GM12892 (cell line): ENCODE data around the gene ENAH.
"Not testable (repeated sequence)": the region's sequence is repeated elsewhere in the genome, so short reads cannot be mapped to it uniquely, and the experiment has no call there.

ENCODE experiments used
- DNase-seq: peaks from one replicate; pipeline ENCODE4 v3.0.0; 2011; ENCODE audit not compliant: insufficient read length
- FAIRE-seq: peaks from 2 replicates; lab custom pipeline; 2011; peaks lifted over from hg19 to GRCh38; lab: Jason Lieb, UNC
- POLR2A ChIP-seq: IDR thresholded peaks from 2 replicates; pipeline ENCODE4 v1.6.1; 2011; ENCODE audit warnings: low read depth, low read length, control low read depth
- POLR2AphosphoS5 ChIP-seq: IDR thresholded peaks from 2 replicates; pipeline ENCODE4 v1.6.1; 2011; ENCODE audit warnings: low read depth, low read length, control low read depth
- TAF1 ChIP-seq: IDR thresholded peaks from 2 replicates; pipeline ENCODE4 v1.6.1; 2011; ENCODE audit warnings: low read depth, mild to moderate bottlenecking, control low read depth, low read length, borderline replicate concordance

Gene ENAH

DNA sequence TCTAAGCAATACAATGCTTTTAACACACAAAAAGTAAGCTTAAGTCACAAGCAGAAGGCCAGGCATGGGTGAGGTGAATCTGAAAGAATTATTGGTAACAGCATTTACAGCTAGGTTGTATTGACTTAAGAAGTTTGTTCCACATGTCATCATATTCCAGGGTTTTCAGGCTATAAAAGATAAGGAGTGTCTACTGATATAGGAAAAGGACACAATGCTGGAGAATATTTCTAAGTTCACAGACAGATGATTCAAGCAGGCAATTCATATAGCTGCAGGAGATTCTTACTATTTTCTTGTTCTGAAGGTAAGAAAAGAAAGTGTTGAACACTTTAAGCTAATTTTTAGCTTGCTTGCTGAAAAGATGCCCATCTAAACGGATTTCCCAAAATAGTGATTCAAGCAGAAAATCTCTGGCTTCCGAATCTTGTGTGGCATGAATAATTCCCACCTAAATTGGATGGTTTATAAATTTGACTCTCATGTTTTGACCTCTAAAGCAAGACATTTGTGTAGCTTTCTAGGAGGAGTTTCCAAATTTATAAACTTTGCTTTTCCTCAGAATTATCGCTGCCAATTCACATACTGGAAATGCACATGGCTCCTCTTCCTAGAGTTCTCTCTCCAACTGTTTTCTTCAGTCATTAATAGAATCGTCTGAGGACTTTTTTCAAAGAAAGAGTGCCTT is 129.5 kb downstream of the ENAH start:
- FAIRE-seq (no peak), DNase-seq (no peak)
- TF ChIP-seq POLR2A (no peak), POLR2AphosphoS5 (no peak), TAF1 (no peak)

DNA sequence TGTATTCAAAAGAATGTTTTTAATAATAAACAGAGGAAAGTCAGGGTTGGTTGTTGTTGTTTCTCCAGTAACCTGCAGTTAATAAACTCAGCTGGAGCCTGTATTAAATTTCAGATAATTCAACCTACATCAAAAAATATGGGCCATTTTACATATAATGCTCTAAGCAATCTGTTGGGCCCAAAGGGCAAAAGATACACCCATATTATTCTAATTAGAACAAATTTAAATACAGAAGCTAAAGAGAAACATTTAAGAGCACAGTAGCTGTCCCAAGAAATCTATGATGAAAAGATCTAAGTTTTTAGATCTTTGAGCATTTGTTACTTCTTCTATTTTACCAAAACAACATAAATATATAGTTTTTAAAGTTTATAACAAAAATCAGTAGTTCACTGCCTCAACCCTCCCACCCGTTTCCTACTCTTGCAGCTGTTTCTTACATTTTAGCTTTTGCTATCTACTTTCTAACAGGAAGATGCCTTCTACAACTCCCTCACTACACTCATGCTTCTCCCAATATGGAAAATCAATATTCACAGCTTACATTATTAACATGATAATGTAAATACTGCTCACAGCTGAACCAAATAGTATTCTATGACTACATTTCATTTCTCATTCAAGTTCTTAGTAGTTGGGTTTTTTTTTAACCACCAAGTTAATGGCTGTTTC is 130.2 kb downstream of the ENAH start:
- FAIRE-seq (no peak), DNase-seq (no peak)
- no peak for TF ChIP-seq TAF1
- TF ChIP-seq POLR2AphosphoS5, result no peak

DNA sequence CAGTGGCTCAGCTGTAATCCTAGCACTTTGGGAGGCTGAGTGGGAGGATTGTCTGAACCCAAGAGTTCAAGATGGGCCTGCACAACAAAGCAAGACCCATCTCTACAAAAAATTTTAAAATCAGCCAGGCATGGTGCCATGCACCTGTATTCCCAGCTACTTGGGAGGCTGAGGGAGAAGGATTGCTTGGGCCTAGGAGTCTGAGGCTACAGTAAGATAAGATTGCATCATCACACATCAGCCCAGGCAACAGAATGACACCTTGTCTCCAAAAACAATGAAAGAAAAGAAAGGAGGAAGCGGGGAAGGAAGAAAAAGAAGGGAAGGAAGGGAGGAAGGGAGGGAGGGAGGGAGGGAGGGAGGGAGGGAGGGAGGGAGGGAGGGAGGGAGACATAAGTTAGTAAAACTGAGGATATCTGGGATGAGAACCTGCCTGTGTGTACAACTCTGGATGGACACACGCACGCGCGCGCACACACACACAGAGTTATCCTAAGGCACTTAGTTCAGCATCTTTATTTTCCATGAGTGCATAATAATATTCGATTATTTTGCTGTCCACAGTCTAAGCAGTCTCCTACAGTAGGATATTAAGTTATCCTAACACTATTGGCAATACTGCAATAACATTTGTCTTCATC is 132.2 kb downstream of the ENAH start:
- TF ChIP-seq TAF1, result no peak
- no peak for TF ChIP-seq POLR2A
- no peak for TF ChIP-seq POLR2AphosphoS5
- FAIRE-seq (no peak), DNase-seq (no peak)

DNA sequence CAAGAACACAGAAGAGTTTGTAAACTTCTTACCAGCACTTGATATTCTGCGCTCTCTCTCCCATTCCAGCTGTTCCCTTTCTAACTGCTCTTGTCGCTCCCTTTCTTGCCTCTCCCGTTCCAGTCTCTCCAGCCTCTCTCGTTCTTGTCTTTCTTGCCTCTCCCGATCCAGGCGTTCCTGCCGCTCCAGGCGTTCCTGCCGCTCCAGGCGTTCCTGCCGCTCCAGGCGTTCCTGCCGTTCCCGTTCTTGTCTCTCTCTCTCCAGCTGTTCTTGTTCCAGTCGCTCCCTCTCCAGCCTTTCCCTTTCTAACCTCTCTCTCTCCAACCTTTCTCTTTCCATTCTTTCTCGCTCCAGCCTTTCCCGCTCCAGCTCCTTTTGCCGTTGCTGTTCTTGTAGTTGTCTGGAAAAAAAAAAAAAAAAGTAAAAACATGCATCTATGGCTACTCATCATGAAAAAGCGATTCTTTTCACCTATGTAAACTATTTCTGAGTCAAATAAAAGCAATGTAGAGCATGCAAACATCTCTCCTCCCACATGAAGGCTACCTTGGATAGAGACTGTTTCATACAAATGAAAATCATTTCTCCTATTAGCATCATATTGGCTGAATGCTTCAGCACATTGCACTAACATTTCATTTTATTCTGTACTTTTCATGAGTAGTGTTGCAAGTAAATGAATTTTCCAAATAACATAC is 133.6 kb downstream of the ENAH start:
- TF ChIP-seq POLR2AphosphoS5, result no peak
- no peak for TF ChIP-seq TAF1
- no peak for TF ChIP-seq POLR2A
- DNase-seq (no peak), FAIRE-seq (no peak)

DNA sequence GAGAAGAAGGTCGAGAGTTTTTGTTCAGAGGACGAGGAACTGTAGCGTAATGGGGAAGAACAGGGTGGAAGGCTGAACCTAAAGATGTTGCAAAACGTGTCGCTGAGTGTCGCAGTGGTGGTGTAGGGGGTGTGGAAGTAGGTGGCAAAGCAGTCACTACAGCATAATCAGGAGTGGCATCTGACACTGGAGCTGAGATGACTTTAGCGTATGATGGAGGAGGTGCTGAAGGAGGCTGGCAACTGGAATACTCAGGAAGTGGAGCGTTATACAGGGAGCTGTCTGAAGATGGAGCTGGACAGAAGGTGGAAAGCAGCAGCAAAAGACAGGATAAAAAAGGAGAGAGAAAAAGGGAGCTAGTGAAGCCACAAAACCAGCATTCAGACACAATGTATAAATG is 135.2 kb downstream of the ENAH start:
- no peak for TF ChIP-seq POLR2A
- no peak for TF ChIP-seq TAF1
- no peak for TF ChIP-seq POLR2AphosphoS5
- FAIRE-seq (no peak), DNase-seq (no peak)

DNA sequence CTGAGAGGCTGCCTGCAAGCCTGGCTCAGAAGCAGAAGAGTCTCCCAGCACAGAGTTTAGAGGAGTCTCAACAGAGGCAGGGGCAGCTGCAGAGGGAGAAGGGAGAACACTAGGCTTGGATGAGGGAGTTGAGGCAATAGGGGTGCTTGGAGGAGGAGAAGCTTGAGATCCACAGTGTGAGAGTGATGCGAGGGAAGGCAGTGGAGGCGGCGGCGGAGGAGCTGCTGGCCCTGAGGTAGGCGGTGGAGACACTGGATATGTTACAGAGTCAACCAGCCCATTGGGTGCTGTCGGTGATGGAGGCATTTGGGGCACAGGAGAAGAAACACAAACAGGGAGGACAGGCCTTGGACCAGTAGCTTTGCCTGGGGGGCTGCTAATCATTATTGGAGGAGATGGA is 135.7 kb downstream of the ENAH start:
- no peak for DNase-seq

DNA sequence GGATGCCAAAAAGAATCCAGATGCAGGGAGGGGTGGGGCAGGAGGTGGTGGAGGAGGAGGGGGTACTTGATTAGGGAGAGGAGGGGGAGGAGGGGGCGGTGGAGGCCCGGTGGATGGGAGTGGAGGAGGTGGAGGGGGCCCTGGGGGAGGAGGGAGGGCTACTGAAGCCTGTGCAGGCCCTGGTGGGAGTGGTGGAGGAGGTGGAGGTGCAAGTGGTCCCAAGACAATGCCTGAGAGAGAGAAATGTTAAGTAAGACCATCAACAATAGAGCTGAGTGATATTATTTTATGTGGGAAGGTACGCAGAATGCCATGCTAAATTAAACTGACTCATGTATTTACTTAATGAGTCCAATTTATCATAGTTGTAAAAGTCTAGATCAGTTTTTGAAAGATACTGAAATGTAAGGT is 138.2 kb downstream of the ENAH start:
- TF ChIP-seq POLR2AphosphoS5 (no peak), TAF1 (no peak), POLR2A (no peak)
- no peak for FAIRE-seq
- DNase-seq, result no peak

More for the DNA sequence above, 135.7 kb downstream of the ENAH start:
- TF ChIP-seq TAF1 (no peak), POLR2AphosphoS5 (no peak), POLR2A (no peak)
- FAIRE-seq, result no peak

DNA sequence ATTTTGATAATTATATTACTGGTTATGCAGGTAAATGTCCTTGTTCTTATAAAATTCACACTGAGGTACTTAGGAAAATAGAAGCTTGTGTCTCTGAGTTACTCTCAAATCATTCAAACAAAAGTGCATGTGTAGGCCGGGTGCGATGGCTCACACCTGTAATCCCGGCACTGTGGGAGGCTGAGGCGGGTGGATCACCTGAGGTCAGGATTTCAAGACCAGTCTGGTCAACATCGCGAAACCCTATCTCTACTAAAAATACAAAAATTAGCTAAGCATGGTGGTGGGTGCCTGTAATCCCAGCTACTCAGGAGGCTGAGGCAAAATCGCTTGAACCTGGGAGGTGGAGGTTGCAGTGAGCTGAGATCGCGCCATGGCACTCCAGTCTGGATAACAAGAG is 139.3 kb downstream of the ENAH start:
- not testable (repeated sequence) for DNase-seq, FAIRE-seq

DNA sequence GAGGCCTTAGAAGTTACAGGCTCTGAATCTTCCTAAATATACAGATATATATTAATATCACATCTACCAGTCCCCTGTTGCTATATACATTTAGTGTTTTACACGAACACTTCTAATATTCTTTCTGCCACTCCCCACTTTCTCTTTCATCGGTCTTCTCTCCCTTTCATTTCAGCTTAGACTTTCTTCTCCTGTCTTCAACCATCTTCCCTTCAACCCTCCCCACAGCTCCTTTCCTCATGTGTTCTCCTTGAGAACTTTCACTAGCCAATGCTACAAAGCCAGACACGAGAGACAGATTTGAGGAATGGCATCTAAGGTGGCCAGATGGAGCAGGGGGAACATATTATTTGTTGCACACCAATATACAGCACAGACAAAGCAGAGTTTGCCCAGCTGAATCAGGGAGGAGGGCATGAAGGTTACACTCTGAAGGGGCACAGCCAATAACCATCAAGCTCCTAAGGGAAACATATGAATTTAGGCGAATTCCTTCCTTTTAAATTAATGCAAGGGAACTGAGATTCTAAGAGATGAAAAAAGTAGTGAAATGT is 141.0 kb downstream of the ENAH start:
- no peak for TF ChIP-seq TAF1
- TF ChIP-seq POLR2A, result no peak
- TF ChIP-seq POLR2AphosphoS5, result no peak
- no peak for DNase-seq
- FAIRE-seq, result no peak

DNA sequence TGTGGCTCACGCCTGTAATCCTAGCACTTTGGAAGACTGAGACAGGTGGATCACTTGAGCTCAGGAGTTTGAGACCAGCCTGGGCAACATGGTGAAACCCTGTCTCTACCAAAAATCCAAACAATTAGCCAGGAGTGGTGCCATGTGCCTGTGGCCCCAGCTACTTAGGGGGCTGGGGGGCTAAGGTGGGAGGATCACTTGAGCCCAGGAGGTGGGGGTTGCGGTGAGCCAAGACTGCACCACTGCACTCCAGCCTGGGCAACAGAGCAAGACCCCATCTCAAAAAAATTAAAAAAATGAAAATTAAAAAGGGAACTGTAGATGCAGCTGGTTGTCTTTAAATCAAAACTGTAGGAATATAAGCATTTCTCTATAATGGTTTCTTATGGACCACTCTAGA is 142.2 kb downstream of the ENAH start:
- FAIRE-seq, DNase-seq: not testable (repeated sequence)

DNA sequence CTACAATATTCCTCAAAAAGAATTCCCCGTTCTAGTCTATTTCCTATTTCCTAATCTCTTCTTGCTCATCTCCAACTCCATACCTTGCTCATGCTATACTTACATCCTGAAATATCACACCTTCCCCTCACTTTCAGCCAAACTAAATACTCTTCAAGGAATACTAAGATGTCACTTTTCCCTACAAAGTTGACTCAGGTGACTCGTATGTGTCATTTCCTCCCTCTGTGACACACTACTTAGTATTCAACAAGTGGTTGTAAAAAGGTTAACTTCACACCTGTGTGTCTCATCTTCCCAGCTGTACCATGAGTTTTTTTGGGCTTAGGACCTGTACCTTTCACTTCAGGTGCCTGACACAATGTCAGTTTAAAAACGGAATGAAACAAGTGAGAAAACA is 143.2 kb downstream of the ENAH start:
- no peak for TF ChIP-seq POLR2AphosphoS5
- TF ChIP-seq POLR2A, result no peak
- TF ChIP-seq TAF1, result no peak
- no peak for DNase-seq
- FAIRE-seq, result no peak

DNA sequence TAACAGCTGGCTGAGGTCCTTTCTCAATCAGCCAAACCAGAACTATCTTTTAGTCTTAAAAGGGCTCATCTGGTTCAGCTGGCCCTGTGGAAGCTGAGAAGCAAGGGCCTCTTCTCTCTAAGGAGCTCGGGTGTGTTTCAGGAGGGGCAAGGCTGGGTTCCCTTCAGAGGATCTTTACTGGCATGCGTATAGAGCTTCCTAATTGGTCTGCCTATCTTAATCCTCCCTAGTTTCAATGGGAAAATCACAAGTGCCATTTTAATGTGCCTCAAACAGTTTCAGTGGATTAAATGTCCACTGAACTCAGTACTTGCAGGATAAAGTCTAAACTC is 143.6 kb downstream of the ENAH start:
- FAIRE-seq (no peak), DNase-seq (no peak)
- TF ChIP-seq POLR2AphosphoS5 (no peak), POLR2A (no peak)
